Ovary (tissue), 9 donors: ENCODE results near the gene PLG. TPM values are rescaled to one million over a fixed set of nuclear protein-coding genes. Genes with fewer than 3 reads are reported as not detected.

Experiments used
- DNase-seq, 5 donors: peaks; one replicate each; pipeline ENCODE4 v3.0.0-alpha.2; 2019 to 2020
- H3K27ac ChIP-seq, 2 donors: fragments of 200-600 bp; one replicate each; pipeline versions ENCODE4 v1.5.1 to v1.8.0; 2019 to 2022
- H3K27me3 ChIP-seq: fragments of 200-600 bp; one replicate; pipeline ENCODE4 v1.8.0; 2022
- H3K36me3 ChIP-seq: fragments of 200-600 bp; sonication (generic); one replicate; pipeline ENCODE4 v1.5.1; 2019
- H3K4me1 ChIP-seq: one replicate; pipeline ENCODE4 v1.8.1; 2013; ENCODE audit warnings: mild to moderate bottlenecking, moderate library complexity; ENCODE audit not compliant: insufficient read depth
- H3K4me3 ChIP-seq: fragments of 200-600 bp; sonication (generic); one replicate; pipeline ENCODE4 v1.5.1; 2017
- H3K9me3 ChIP-seq, 2 donors: fragments of 200-600 bp in 1 of 2; sonication (generic) in 1 of 2; one replicate each; pipeline versions ENCODE4 v1.5.1 to v1.8.1; 2013 to 2019; ENCODE audit warnings: mild to moderate bottlenecking in 1 of 2, moderate library complexity in 1 of 2
- CTCF ChIP-seq, 3 donors: fragments of 450-650 bp in 2 of 3; fragments of 200-600 bp in 1 of 3; IDR thresholded peaks; one replicate each; pipeline versions ENCODE4 v1.5.1 to v1.8.0; 2016 to 2022; ENCODE audit warnings: antibody characterized with exemption in 3 of 3, mild to moderate bottlenecking in 1 of 3
- EP300 ChIP-seq: sonication (generic); formaldehyde crosslinking; IDR thresholded peaks from one replicate; pipeline ENCODE4 v1.6.1; 2017; ENCODE audit warnings: antibody characterized with exemption
- POLR2A ChIP-seq: fragments of 450-650 bp; IDR thresholded peaks from one replicate; pipeline ENCODE4 v1.6.1; 2017; ENCODE audit warnings: antibody characterized with exemption, mild to moderate bottlenecking, moderate library complexity
- WGBS, 3 donors: extraction: QIAGEN DNeasy Blood & Tissue Kit in 1 of 3; methylation state at CpG; one replicate each; pipeline versions ENCODE4 v1.1.5 to v1.1.7; 2013 to 2017; 5-methylcytosine and 5-hydroxymethylcytosine counted together
- intact Hi-C, 4 donors: fragments of 100-400 bp; cut with DNase I; formaldehyde crosslinking; loops; one replicate each; pipeline versions ENCODE4 v1.11.0 to v1.15.1; 2022 to 2023
- polyA plus RNA-seq, 2 donors: library from polyadenylated mRNA; stranded (reverse); fragments of 200-250 nt in 1 of 2; fragments of 350-450 nt in 1 of 2; fragmentation: Illumina TruSeq in 1 of 2; extraction: RNeasy Lipid Tissue Mini Kit (QIAGEN cat#74804) in 1 of 2; gene quantifications; one replicate each; pipeline ENCODE4 v1.2.3, GENCODE V29; 2013 to 2014
- total RNA-seq, 7 donors: library from RNA; depleted of rRNA in 2 of 7; stranded (reverse); fragments of >200 nt in 2 of 7; fragmentation: NEBNext Ultra II Directional in 3 of 7; extraction: Animal tissue kit (Norgen Biotek cat#: 25700) in 3 of 7; gene quantifications; one replicate each; pipeline versions ENCODE4 v1.1.0 to v1.2.4, GENCODE V29; 2016 to 2023
- donor health status: DM: no; HTN: no; CAD: no; lungs with moderate emphysema.
- donor health status: DM: no; HTN: no; CAD: no.
- donor health status: Bipolar disorder and iron deficiency.
- donor health status: DM: yes; HTN: yes; CAD: no.
- donor health status: DM: no; HTN: no; CAD: no.
- donor health status: DM: yes; HTN: yes; CAD: no.

The PLG gene
- total and polyA plus RNA-seq, 9 donors, result 0.11 to 1.4 (median 0.38) TPM; not detected in 4

- WGBS, 3 donors, result 7 to 29% (median 13%) methylated on average over 5 of the region's 5 CpGs
- no peaks in the 10 kb centered on the region for H3K4me1 ChIP-seq
- TF ChIP-seq POLR2A (no peak), CTCF (IDR thresholded peaks at IDR 0.05) (no peak), EP300 (no peak)
- H3K36me3 ChIP-seq, result no peaks in the 10 kb centered on the region
- intact Hi-C loops, result no loop called here
- no peak overlapping the region for H3K4me3 ChIP-seq
- no peak for DNase-seq
- no peaks in the 10 kb centered on the region for H3K27me3 ChIP-seq
- no peaks in the 10 kb centered on the region for H3K9me3 ChIP-seq
- H3K27ac ChIP-seq, result no peak overlapping the region
Observed at GRCh38 chr6:160714731-160715316, 12.8 kb downstream of the PLG start.

GRCh38 chr6:160730911-160731310, 28.9 kb downstream of the PLG start:
- H3K4me1 ChIP-seq, result no peaks in the 10 kb centered on the region
- TF ChIP-seq POLR2A (no peak), CTCF (IDR thresholded peaks at IDR 0.05) (no peak), EP300 (no peak)
- H3K27ac ChIP-seq, result no peak overlapping the region
- no peaks in the 10 kb centered on the region for H3K36me3 ChIP-seq
- H3K9me3 ChIP-seq, result no peaks in the 10 kb centered on the region
- intact Hi-C loops, result loop anchor here in 2 of 4 donors (5.0 to 10.0 kb wide), 2 partner anchors 204 to 641 kb away; no protein-coding TSS in a partner anchor
- H3K27me3 ChIP-seq, result no peaks in the 10 kb centered on the region
- 40 to 55% (median 40%) methylated on average over 6 of the region's 6 CpGs for WGBS, 3 donors
- H3K4me3 ChIP-seq, result no peak overlapping the region
- DNase-seq, result no peak

- DNase-seq, result peak; percentile 18 to 39 (median 30)
Observed at GRCh38 chr6:160733050-160733646, 31.1 kb downstream of the PLG start.

GRCh38 chr6:160734627-160735026, 32.6 kb downstream of the PLG start:
- no peak for TF ChIP-seq CTCF (IDR thresholded peaks at IDR 0.05)
- no peak for TF ChIP-seq POLR2A
- TF ChIP-seq EP300, result no peak
- Histone ChIP-seq H3K9me3 (no peaks in the 10 kb centered on the region), H3K27ac (no peak overlapping the region), H3K27me3 (no peaks in the 10 kb centered on the region), H3K4me1 (no peaks in the 10 kb centered on the region), H3K4me3 (no peak overlapping the region), H3K36me3 (no peaks in the 10 kb centered on the region)
- DNase-seq, result no peak
- 94 to 100% (median 94%) methylated on average over 1 of the region's 1 CpG for WGBS, 3 donors
- intact Hi-C loops, result loop anchor here in 2 of 4 donors (5.0 to 10.0 kb wide), 3 partner anchors 200 to 643 kb away; no protein-coding TSS in a partner anchor

More at GRCh38 chr6:160733050-160733646, 31.1 kb downstream of the PLG start:
- Histone ChIP-seq H3K27me3 (no peaks in the 10 kb centered on the region), H3K4me1 (no peaks in the 10 kb centered on the region), H3K9me3 (no peaks in the 10 kb centered on the region), H3K36me3 (no peaks in the 10 kb centered on the region), H3K4me3 (no peak overlapping the region), H3K27ac (no peak overlapping the region)
- WGBS, 3 donors, result 21 to 31% (median 23%) methylated on average over 8 of the region's 8 CpGs
- intact Hi-C loops, result loop anchor here in 2 of 4 donors (5.0 to 10.0 kb wide), 2 partner anchors 202 to 639 kb away; no protein-coding TSS in a partner anchor
- TF ChIP-seq EP300, result no peak
- peak; percentile 21 to 42 (median 27) for TF ChIP-seq CTCF (IDR thresholded peaks at IDR 0.05)
- TF ChIP-seq POLR2A, result no peak
